HG03342 (cell line): Measurements from ENCODE around the gene SRSF1.
"Not testable (repeated sequence)": the region's sequence is repeated elsewhere in the genome, so short reads cannot be mapped to it uniquely, and the experiment has no call there.

ENCODE experiments used
- ATAC-seq: cut with Tn5 transposase; IDR thresholded peaks from one replicate; pipeline ENCODE4 v1.9.1; 2021; ENCODE audit warnings: mild to moderate bottlenecking, moderate library complexity; ENCODE audit not compliant: unreplicated experiment

The SRSF1 gene

DNA sequence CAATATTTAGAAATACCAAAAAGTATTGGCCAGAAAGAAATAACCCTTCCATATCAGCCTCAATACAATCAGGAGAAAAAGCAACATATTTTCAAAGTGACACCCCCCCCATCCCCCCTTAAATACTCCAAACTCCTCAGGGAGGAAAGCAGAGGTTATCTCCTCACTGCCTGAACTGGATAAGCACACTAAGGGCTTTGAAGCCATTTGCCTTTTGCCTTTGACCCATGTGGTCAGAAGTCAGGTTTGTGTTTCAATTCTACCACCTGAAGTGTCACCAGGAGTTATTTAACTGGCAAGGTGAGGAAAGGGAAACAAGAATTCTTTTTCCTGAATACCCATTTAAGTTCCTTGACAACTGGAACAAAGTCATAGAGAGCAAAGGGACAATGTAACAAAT lies 15.5 kb downstream of the SRSF1 start:
- ATAC-seq = no peak

DNA sequence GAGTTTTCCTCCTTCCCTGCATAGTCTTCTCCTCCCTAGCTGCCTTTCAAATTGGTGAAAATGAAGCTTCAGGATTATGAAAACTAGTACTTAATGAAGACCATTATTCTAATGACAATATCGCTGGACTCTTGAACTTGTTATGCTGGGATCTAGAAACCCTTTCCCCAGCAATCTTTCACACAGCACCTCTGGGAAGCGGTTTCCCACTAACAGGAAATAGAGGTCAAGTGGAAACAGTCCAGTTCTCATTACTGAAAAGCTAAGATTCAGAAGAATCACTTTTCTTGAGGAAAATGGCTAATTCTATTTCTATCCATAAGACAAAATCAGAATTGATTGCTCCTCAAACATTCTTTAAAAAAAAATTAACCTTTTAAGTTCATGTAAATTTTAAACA lies 17.0 kb downstream of the SRSF1 start:
- no peak for ATAC-seq

DNA sequence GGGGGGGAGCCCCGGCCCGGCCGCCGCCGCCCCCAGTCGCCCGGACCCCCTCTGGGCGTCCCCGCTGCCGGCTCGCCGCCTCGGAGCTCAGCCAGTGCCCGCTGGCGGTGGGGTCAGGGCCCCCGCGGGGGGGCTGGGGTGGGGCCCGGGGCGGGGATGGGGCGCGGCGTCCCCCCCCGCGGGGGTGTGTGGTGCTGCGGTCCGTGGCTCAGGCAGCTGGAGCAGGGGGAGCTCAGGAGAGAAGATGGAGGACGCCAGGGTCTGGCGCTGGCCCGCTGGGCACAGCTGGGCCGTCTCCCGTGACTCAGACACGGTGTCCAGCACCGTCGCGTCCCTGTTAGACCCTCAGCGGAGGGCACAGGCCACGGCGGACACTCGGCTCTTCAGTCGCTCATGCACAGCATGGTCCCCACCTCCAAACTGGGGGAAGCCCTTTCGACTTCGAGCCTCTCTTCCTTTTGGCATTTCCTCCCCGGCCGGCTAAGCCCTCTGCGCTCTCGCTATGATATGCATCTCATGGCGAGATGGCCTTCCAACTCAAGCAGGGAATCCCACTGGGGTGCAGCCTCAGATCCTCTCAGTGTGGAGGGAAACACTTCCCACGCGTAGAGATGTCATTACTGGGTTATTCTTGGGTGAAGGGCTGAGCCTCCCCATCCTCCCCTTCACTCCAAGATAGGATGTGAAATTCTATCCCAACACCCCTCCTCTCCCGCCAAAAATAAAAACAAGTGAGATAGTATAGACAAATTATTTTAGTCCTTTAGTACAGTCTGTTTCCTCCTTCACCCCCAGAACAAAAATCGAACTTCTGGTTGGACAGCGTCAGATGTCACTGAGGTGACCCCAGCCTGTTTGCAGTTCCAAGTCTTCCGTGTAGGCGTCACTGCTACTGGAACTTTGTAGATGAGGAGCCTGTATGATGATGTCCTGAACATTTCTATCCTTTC lies 18.5 kb downstream of the SRSF1 start:
- ATAC-seq = peak; percentile 69

DNA sequence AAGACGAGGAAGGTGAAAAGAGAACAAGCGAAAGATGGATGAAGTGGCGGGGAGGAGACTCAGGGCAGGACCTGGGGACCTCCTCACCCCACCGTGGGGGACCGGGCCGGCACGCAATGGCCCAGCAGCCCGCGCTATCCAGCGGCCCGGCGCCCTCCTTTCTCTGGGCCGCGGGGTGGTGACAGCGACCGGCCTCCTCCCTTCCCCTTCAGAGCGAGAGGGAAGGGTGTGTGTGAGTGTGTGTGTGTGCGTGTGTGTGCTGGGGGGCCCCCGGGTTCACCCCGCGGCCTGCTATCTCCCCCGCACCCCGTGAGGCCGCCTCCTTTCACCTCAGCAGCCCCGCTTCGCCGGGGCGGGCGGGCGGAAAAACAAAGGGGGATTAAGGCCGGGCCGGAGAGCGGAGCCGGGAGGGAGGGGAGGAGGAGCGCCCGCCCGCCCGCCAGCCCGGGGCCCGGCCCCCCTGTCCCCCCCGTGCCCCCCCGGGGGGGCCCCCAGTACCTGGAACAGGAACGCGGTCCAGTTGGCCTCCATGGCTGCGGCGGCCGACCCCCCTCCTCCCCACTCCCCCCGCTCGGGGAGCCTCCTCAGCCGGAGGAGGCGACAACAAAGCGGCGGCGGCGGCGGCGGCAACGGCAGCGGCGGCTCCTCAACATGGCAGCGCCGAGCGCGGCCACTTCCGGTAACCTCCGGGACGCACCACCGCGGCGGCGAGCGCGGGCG lies 19.3 kb downstream of the SRSF1 start, which contains the start of gene VEZF1:
Gene VEZF1 (minus strand): TSS at position 674 of the 720 bp plus-strand sequence. CDS start 143 bp downstream, at position 531.
- ATAC-seq = peak; percentile 58

DNA sequence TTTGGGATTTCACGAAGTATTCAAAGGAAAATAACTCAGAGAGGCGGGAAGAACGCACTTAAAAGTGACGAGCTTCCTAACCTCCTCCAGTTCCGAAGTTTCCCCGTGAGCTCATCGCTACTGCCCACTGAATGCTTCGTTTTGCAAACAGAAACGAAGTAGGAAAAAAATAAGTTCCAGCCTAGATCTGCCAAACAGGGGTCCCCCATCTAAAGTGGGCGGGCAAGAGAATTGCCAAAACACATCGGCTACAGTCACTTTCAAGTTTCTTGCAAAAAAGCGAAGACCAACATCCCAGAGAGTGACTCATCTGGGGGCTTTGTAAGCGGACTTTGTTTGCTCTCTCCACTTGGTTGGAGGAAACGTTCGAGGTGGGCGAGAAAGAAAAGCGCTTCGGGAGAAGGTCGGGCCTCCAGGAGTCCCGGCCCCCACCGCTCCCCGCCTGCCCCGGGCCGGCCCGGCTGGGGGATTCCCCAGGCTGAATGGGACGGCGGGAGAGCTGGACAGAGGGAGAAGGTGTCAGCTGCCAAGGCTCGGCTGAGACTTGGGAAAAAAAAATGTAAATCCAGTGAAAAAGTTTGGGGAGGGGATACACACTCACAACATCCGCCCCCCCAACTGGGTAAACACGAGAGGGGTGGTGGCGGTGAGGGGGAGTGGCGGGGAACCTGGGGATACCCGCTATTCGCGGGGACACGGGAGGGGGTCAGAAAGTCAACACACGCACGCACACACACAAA lies 20.0 kb downstream of the SRSF1 start:
- no peak for ATAC-seq

DNA sequence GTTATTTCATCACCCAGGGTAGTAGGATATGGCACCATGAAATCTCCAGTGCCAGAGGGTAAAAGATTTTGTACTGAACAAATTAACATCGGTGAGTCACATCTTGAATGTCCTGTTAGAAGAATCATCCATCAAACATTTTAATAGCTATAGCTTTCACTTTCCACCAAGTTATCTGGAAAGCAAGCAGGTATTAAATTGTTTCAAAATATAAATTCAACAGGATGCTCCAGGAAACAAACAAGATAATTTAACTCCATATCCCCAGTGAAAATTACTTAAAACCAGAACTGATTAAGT lies 21.4 kb downstream of the SRSF1 start:
- ATAC-seq = no peak

DNA sequence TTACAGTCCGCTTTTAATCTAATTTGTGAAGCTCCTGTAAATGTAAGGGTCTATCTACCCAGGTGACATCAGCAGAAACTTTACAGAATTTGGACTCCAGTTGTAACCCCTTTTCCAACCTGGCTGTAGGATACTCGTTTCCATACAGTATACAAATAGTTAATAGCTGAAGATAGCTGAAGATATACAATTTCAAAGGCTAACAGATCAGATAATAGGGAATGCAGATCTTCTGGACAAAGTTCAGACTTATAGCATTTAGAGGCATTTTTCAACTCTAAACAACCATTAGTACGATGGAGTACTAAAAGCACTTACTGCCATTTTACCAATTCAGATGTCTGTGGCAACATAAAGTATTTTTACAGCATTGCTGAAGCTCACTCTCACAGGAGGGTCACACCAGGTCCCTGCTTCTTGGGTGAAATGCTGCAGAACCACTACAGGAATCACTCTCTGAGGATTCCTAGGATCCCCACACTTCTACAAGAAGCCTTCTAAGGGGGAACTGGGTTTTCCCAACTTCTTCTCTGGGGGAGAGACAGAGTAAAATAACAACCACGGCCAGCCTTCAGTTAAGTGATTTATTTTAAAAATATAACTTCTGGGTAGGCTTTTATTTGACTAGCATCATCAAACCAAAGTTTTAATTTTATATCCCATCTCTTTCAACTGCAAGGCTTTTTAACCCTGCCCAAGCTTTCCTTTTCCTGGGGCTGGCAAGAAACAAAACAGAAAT lies 21.9 kb downstream of the SRSF1 start:
- ATAC-seq = no peak

DNA sequence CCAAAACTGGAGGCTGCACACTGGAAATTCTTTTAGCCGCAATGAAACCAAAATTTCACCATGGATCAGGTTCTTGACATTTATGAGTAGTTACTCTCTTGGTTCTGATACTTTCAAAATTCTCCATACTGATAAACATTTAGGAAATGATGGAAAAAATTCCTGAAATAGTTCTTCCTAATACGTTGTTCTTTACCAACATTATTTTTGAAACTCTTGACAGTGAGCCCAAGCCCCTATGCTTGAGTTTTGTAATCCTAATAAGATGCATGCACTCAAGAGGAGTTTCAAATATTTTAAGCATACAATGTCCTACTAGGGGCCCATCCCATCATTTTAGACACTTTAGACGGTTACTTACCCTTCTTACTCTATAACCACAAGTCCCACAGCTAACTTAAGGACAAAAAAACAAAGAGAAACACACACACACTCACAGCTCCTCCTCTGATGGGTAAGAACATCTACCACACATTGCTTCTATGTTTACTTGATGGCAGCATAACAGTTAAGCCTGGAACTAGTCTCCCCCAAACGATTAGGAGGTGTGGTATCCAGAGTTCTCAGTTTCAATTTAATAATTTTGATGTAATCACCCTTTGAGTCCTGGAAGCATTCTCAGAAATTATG lies 22.7 kb downstream of the SRSF1 start:
- no peak for ATAC-seq

DNA sequence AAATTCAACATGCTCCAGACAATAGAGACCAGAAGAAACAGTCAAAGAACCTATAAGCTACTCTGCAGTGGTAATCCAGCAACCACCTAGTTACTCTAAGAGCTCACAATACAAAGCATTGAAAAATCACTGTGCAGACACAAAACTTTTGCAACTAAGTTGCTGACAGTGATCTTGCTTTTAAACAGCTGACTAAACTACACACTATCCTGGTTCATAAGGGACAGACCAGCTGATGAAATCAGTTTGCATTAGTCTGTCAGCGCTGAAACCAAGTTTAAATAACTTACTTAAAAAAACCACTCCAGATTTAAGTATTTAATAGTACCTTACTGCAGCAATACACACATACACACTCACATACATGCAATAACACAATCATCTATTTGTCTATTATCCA lies 23.6 kb downstream of the SRSF1 start:
- ATAC-seq = no peak

DNA sequence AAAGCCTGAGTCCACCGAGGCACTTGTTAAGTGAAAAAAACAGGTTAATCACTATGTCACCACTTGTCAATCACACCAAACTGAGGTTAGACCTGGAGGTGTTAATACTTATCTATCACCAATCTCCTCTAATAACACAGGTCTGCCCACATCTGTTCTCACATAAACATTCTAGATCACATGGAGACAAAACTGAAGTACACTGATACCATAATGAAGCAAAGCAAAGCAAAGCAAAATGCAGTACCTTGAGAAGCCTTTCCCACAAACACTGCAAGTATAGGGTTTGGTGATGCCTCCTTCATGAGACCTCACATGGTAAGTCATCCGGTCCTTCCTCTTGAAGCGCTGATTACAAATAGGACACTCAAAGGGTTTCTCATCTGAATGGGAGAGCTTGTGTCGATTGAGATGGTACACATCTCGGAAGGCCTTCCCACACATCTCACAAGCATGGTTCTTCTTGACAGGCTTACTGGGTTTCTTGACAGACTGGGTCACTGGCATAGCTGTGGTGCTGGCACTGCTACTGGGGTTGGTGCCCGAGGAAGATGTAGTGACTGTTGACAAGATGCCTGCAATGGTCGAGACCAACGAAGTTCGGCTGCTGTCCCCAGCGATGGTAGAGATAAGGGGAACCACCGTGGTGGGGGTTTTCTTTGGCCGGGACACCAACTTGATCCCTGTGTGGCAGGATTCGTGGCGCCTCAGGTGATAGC lies 24.4 kb downstream of the SRSF1 start:
- ATAC-seq = no peak

DNA sequence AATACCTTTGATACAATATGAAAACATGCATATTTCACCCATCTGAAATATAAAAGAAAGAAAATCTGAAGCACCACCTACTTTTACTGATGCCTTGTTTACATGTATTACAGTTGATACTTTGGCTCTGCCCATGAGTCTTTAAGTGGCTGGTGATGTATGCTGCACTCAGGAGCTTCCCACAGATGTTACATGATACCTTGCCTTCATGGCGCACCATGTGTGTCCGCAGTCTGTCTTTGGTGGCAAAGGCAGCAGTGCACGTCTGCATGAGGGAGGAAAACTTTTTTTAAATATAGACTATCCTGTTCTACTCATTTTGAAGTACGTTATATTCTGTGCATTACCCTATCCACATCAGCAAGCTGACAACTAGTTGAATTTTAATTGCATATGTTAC lies 26.5 kb downstream of the SRSF1 start:
- ATAC-seq = no peak

DNA sequence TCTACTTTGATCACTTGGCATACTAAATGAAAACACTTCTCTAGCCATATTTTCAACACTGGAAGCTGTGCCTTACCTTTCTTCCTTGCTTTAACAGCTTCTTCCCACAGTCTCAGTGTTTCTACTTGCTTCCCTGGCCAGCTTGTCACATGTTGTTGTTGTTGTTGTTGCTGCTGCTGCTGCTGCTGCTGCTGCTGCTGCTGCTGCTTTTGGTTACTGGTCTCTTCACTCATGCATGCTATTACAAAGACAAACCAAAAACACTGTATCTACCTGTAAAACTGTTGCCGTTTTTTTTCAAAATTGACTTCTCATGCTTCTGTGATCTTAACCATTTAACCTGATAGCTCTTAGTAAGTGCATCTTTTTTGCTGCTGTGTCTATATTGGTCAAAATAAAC lies 28.0 kb downstream of the SRSF1 start:
- ATAC-seq = no peak

DNA sequence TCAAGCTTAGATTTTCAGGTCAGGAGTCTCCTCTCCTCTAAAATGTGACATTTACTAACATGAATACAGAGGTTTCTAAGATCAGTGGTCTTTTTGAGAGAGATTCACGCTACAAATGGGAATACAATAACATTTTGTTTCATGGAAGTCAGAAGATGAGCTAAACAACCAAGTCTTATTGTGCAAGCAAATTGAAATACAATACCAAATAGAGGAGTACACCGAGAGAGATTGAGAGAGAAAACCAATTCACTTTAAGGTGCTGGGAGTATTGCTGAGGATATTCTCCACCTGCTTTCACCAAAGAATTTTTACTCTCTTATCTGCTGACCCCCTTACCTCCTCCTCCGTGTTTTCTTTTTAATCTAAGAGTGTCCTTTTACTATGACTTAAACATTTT lies 30.5 kb downstream of the SRSF1 start:
- no peak for ATAC-seq

DNA sequence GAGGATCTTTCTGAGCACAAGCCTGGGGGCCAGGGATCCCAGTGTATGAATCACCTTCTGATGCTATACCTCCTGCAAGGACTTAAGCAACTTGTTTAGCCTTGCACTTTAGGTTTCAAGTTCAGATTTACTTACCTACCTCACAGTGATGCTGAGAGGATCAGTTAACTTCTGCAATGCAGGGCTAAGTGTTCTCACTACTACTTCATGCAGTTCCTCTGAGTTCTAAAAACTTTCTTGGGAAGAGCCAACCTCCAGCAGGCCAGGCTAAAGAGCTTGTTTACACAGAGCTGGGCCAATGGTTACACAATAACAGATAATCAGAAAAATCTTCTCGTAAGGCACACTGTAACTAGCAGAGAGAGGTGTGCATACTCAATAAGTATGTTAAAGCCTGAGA lies 32.0 kb downstream of the SRSF1 start:
- ATAC-seq = no peak

DNA sequence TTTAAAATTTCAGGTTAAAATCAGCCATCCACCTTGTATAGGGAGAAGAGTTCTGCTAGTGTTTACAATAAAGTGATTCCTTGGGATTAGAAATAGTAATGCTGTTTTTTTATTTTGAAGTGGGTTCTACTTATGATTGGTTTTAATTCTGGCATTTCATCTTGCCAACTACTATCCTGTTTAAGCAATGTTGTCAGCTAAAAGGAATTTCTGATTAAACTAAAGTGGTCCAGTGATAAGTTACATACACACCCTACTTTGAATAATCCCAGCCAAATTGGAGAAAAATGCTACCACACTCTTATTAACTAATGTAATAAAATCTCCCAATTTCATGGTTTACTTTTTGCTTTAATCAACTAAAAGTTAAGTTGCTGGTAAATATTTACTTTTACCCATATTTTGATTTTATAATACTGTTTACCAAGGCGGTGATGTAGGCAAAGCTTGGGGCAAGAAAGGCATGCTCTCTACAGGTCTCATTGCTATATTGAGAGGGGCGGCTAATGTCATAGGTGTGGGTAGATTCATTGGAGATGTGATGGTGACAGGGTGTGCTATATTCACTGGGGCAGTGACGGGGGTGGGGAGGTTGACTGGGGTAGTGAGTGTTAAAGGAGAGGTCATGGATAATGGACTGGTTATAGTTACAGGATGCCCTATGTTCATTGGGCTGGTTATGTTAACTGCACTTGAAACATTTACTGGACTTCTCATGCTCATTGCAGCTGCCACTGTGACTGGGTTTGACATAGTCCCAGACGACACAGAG lies 32.8 kb downstream of the SRSF1 start:
- not testable (repeated sequence) for ATAC-seq

DNA sequence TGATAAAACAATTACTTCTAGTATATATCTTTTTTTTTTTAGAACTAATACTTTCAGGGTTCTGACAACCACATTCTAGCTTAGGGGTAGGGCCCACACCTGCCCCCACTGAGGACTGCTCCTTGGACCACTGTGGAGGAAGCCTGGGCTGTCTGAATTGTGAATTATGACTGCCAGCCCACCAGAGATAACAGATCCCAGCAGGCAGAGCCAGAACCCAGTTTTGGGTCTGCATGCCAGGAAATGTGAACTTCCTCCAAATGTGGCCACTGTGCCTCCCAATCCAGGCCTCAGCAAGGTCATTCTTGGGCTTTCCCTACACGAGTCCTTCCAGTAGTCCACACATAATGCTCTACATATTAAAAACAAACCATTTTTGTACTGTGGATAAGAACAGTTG lies 34.9 kb downstream of the SRSF1 start:
- no peak for ATAC-seq

DNA sequence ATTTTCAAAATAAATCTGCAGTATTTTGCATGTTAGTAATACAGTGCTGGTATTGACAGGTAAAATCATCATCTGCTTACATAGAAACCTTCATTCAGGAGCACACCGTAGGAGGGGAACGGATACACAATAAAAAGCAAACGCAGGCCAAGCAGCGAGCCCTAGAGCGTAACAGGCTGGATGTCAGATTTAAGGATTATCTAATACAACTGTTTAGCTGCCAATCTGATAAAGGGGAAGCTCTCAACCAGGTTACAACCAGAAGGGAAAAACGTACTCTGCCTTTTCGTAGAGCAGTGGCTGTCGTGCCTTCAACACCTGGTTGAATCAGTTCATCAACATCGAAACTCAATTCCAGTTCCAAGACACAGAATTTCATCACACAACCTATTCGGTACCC lies 35.5 kb downstream of the SRSF1 start:
- no peak for ATAC-seq

DNA sequence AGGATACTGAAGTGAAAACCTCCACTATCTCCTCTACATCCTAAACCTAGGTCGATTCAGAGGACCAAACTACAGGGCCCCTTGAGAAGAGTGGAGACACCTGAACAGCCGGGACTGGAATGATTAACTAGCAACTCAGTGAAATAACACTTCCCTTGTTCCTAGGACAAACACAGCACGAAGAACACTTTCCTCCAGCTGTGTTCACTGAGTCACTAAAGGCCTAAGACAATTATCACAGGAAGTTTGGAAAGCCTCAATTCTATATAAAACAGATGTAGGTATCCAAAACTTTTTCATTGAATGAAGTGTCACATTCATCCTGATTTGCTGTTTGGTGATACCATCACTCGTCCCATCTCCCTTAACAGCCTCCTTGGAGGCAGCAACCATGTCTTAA lies 36.3 kb downstream of the SRSF1 start:
- ATAC-seq = no peak

DNA sequence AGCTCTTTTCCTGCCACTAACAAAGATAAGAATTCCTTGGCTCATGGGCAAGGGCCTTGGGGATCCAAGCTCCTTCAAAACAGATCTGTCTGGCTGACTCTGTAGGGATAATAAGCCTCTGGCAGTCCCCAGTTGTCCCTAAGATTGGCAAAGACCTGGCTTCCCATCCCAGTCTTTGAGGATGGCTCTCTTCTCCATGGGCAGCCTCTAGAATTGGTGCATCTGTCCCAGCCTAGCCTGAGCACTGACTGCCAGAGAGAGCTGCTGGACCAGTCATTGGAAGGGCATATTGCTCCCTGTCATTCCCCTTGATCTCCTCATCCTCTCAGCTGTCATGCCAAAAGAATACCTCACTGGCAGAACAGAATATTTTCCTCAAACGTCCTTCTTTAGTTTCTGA lies 38.6 kb downstream of the SRSF1 start:
- ATAC-seq = no peak
